Measurements from ENCODE around the gene TIAL1.
A peak's percentile ranks its signal among the peaks of the same experiment; 100 is the strongest.

DNA sequence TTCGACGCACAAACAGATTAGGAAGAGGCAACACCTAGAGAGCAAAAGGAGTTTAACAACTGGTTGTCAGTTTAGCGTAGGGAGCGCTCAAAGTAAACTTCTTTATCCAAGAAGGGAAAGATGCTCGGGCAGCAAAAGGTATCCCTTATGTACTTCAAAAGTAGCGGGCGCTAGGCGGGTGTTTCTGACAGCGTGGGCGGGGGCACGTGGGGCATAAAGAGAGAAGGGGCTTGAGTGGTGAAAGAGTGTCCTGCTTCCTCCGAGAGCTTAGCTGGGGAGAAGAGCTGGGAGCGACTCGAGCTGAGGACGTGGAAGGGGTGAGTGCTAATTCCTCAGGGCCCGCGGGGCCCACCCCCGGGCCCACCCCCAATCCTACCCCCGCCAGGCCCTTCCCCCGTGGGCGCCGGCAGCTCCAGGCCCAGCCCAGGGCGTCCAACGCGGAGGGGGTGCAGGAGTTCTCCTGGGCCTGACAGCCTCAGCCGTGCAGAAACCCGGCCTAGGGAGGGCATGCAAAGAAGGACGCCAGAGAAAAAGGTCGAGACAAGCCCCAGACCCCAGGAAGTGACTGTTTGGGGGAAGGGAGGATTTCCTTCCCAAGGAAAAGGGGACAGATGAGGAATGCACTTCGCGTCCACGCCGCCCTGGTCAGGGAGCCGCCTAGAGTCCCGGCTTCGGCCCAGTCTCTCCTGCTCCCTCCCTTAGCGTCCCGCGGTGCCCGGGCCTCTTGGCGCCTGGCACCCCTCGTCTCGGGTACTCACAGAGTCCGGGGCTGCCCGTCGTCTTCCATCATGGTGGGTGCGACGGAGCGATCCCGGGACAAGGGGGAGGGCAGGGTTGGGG, 868 bp downstream of the TIAL1 start:
- no peak for TF ChIP-seq YY1 (IDR thresholded peaks at IDR 0.05; ENCODE audit: low read depth)
- TF ChIP-seq, protein P1, sequence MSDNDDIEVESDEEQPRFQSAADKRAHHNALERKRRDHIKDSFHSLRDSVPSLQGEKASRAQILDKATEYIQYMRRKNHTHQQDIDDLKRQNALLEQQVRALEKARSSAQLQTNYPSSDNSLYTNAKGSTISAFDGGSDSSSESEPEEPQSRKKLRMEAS (IDR thresholded peaks at IDR 0.05) = peak; percentile 78
- TF ChIP-seq RAD21 (IDR thresholded peaks at IDR 0.05; ENCODE audit: low read depth) = no peak
- TF ChIP-seq CEBPB (IDR thresholded peaks at IDR 0.05) = no peak
- no peak for TF ChIP-seq EP300 (IDR thresholded peaks at IDR 0.05; ENCODE audit: borderline replicate concordance)
- no peak for TF ChIP-seq TEAD4 (IDR thresholded peaks at IDR 0.05)
- no peak for TF ChIP-seq FOXM1 (IDR thresholded peaks at IDR 0.05; ENCODE audit: borderline replicate concordance, low read depth)
- no peak for TF ChIP-seq TCF12 (IDR thresholded peaks at IDR 0.05; ENCODE audit: low read depth)
- TF ChIP-seq, protein P2, sequence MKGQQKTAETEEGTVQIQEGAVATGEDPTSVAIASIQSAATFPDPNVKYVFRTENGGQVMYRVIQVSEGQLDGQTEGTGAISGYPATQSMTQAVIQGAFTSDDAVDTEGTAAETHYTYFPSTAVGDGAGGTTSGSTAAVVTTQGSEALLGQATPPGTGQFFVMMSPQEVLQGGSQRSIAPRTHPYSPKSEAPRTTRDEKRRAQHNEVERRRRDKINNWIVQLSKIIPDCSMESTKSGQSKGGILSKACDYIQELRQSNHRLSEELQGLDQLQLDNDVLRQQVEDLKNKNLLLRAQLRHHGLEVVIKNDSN (IDR thresholded peaks at IDR 0.05) = peak; percentile 71
- TF ChIP-seq, protein P3, sequence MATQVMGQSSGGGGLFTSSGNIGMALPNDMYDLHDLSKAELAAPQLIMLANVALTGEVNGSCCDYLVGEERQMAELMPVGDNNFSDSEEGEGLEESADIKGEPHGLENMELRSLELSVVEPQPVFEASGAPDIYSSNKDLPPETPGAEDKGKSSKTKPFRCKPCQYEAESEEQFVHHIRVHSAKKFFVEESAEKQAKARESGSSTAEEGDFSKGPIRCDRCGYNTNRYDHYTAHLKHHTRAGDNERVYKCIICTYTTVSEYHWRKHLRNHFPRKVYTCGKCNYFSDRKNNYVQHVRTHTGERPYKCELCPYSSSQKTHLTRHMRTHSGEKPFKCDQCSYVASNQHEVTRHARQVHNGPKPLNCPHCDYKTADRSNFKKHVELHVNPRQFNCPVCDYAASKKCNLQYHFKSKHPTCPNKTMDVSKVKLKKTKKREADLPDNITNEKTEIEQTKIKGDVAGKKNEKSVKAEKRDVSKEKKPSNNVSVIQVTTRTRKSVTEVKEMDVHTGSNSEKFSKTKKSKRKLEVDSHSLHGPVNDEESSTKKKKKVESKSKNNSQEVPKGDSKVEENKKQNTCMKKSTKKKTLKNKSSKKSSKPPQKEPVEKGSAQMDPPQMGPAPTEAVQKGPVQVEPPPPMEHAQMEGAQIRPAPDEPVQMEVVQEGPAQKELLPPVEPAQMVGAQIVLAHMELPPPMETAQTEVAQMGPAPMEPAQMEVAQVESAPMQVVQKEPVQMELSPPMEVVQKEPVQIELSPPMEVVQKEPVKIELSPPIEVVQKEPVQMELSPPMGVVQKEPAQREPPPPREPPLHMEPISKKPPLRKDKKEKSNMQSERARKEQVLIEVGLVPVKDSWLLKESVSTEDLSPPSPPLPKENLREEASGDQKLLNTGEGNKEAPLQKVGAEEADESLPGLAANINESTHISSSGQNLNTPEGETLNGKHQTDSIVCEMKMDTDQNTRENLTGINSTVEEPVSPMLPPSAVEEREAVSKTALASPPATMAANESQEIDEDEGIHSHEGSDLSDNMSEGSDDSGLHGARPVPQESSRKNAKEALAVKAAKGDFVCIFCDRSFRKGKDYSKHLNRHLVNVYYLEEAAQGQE (IDR thresholded peaks at IDR 0.05; ENCODE audit: low read depth) = no peak
- TF ChIP-seq NFIC (IDR thresholded peaks at IDR 0.05) = no peak
- peak; percentile 89 for TF ChIP-seq EGR1 (IDR thresholded peaks at IDR 0.05)

Measured in Ishikawa (cell line).